GM18498 (cell line): Measurements from ENCODE around the gene AQP12B.
"Not testable (repeated sequence)": the region's sequence is repeated elsewhere in the genome, so short reads cannot be mapped to it uniquely, and the experiment has no call there.

Experiments
- ATAC-seq: cut with Tn5 transposase; IDR thresholded peaks from one replicate; pipeline ENCODE4 v1.9.1; 2021; ENCODE audit warnings: mild to moderate bottlenecking, moderate library complexity; ENCODE audit not compliant: unreplicated experiment

The AQP12B gene

DNA sequence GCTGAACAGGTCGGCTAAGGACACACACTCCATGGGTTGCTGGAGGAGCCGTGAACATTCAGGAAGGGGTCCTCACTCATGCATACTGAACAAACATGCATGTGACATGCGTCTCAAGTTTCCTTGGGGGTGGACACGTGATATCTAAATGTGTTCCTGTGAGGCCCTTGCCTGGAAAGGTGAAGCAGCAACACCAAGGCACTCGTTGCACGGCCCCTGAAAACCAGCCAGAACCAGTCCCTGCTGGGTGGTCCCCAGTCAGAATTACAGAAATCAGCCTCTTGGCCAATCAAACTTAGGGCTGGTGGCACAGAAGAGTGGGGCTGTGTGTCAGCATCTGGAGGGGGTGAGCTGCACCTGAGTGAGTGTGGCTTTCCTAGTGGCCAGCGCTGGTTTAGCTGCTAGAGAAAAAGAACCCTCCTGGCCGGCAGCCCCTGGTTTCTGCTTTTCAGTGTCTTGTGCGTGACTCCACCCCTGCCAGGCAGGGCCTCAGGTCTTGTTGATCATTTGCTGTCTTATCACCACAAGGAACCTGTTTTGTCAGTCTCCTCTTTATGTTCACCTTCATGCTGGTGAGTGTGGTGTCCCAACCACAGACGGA lies 3.2 kb upstream of the AQP12B start:
- ATAC-seq = no peak

- ATAC-seq = not testable (repeated sequence)
These were observed 1.5 kb upstream of the AQP12B start for GRCh38 chr2:240683980-240684728.

DNA sequence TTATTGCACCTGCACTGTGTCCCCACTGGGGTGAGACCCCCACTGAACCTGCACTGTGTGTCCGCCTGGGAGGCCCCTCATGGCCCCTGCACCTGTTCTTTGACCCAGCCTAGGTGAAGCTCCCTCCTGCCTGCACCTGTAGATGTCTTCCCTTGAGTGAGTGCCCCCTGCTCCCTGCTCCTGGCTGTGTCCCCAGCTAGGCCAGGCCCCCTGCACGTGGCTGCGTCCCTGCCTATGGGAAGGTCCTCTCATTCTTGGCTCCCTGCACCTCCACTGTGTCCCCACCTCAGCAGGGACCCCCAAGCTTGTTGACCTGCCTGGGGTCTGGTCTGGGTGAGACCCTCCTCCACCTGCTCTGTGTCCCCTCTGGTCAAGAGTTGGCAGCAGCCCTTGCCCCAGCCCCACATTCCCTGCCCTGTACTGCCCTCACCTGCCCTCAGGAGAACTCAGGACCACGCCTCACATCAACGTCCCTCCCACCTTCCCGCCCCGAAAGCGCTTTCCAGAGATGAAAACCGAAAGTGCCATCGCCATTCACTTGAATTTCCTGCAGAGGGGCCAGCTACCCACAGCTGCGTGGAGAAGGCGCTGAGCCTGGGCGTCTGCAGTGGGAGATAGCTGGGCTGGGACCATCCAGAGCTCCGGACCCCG lies 769 bp upstream of the AQP12B start:
- not testable (repeated sequence) for ATAC-seq

GRCh38 chr2:240680185-240680584 lies 2.5 kb downstream of the AQP12B start:
- ATAC-seq = not testable (repeated sequence)

GRCh38 chr2:240678909-240679308 lies 3.8 kb downstream of the AQP12B start:
- ATAC-seq = not testable (repeated sequence)

DNA sequence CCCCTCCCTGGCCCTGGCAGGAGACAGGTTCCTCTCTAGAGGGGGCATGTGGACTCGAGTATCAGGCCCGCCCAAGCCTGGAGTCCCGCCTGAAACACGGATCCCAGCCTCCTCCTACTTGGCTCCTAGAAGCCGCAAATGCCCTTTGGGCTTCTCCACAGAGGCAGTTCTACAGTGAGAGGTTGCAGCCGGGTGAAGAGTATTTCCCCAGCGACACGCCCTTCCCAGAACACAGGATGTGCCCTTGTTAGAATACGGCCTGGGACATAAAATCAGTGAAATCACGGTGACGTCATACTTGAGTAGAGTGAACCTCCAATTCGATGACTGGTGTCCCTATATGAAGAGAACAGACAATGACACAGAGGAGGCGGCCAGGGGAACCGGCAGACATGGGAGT lies 4.6 kb downstream of the AQP12B start:
- ATAC-seq = not testable (repeated sequence)

GRCh38 chr2:240675345-240675744 lies 7.3 kb downstream of the AQP12B start:
- not testable (repeated sequence) for ATAC-seq

- not testable (repeated sequence) for ATAC-seq
These were observed 8.1 kb downstream of the AQP12B start for GRCh38 chr2:240674461-240675184.

DNA sequence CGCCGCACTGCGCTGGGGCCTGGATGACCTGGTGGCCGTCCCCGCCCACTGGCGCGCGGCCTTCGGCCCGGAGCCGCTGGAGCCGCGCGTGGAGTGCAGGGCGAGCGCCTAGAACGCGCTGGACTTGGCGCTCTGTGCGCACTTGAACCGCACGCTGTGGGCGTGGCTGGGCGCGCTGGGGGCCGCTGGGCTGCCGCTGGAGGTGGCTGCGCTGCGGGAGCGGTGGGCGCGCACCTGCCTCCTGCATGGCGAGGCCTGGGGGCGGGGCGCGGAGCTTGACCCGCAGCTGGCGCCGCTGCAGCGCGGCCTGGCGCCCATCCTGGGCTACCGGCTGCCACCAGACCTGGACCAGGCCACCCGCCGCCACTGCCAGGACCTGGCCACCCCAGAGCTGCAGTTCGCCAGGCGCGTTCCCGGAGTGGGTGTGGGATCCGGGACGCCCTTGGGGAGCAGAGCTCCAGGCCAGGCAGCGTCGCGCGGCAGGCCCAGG lies 9.9 kb downstream of the AQP12B start:
- ATAC-seq = no peak

DNA sequence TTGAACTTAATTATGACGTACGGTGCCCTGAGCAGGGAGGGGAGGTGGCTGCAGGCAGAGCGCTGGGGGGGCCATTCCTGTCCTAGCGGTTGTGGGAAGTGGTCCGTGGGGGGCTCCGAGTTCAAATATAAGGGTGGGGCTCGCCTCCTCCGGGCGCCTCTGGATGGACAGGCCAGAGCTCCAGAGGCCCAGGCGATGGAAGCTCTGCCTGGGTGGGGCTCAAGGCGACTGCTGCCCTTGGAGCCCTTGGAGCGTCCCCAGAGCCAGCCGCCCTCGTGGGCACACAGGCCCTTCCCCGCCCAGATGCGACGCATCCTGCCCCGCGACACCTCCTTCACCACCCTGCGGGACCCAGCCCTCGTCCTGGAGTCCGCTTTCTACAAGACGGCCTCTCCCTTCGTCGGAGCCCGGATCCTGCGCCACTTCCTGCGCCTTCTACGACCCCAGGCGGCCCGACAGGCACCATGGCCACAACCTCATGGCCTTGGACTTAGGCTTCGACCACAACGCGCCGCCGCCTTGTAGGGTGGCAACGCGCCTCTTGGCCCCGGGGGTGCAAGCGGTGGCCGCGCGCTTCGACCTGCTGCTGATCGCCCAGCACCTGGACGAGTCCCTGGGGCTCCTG lies 10.5 kb downstream of the AQP12B start:
- ATAC-seq = no peak

DNA sequence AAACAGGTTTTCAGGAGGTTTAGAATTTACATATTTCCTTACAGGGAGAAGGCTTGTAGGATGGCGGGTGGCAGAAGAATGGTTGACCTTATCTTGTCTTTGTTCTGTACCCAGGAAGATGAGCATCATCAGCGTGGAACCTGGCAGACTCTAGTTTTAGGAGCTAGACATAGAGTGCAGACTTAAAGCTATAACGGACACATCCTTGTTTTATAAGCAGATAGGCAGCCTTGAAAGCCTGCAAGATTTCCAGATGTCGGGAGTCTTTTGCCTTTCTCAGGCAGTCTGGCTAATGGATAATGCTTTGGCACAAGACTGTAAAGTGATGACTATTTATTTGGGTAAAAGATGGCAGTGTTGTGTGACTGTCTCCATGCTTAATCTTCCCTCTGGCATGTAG lies 11.7 kb downstream of the AQP12B start:
- ATAC-seq = no peak

- ATAC-seq = no peak
These were observed 12.3 kb downstream of the AQP12B start for GRCh38 chr2:240670402-240670801.

DNA sequence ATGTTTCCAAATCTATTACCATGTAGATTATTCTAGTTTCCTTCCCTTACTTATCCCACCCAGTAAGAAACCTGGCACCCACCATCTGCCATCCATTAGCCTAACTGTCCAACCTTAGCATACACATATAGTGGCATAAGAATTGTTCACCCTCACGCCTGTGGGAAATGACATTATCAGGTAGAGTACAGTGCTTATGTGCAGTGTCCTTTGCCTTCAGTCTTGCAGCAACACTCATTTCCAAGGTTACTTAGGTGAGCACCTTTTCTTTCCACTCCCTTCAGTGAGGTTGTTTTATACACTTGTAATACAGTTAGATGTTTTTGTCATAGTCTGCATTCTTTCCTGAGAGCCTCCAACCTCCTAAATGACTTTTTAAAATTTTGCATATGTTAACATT lies 18.1 kb downstream of the AQP12B start:
- no peak for ATAC-seq

GRCh38 chr2:240663546-240664190 lies 19.0 kb downstream of the AQP12B start:
- ATAC-seq = no peak

DNA sequence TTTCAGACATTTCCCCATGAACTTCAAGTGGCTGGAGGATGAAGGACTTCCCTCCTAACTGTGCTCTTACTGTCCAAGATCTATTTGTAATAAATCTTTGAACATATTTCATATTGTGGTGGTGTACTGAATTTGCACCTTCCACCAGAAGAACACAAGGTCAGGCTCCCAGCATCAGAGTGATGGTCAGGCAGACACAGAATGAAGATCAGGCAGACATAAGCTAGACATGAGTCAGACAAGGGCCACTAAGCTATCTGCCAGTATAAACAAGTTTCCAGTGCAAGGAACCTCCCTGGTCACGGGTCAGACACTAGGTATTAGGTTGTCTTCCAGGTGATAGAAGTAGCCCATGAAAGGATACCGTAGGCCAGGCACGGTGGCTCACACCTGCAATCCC lies 20.0 kb downstream of the AQP12B start:
- no peak for ATAC-seq

GRCh38 chr2:240659883-240660282 lies 22.8 kb downstream of the AQP12B start:
- ATAC-seq = not testable (repeated sequence)

DNA sequence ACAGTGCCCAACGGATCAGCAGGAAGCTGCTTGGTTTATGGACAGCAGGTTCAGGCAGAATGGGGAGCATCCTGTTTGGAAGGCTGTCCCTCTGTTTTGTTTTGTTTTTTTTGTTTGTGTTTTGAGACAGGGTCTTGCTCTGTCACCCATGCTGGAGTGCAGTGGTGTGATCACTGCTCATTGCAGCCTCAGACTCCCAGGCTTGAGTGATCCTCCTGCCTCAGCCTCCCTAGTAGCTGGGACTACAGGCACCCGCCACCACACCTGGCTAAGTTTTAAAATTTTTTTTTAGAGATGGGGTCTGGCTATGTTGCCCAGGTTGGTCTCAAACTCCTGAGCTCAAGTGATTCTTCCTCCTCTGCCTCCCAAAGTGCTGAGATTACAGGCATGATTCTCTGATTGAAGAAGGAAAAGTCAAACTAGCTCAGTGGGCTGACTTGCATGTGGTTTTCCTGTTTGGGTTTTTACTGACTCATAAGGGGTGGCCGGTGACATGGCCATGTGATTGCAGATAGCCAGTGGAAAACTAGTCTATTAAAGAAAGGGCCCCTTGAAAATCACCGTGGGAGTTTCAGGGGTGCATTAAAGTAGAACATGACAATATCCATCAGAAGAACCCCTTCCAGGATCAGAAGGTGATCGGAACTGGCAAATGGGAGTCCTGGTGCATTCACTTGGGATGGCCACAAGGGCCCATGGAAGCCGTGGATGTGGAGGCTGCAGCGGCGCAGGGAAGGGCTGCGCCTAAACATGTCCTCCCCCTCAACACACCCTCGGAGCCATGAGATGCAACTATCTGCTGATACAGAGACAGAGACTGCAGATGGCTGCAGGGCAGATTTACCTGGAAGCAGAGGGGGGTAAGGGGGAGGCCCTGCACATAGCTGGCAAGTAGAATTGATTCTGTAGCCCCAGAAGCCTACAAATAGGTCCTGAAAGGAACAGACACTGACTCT lies 26.5 kb downstream of the AQP12B start:
- no peak for ATAC-seq

DNA sequence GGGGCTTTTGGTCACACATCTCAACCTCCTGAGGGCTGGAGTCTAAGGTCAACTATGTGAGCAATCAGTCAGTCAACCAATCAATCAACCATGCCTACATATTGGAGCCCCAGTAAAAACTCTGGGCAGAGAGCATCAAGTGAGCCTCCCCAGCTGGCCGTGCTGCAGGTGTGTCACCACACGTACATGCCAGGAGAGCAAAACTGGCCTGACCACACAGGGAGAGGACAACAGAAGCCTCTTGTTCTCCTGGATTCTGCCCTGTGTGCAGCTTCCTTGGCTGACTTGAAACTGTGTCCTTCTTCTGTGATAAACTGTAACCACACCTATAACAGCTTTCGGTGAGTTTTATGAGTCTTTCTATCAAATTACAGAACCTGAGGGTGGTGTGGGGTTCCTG lies 31.5 kb downstream of the AQP12B start:
- no peak for ATAC-seq
